PFSK-1 (cell line): ENCODE data around the gene PRRT2.

ENCODE experiments used
- FOXP2 ChIP-seq: optimal IDR thresholded peaks from 2 replicates; pipeline ENCODE3; 2011; ENCODE audit warnings: borderline replicate concordance, control low read depth, inconsistent platforms; ENCODE audit not compliant: insufficient read depth; ENCODE audit errors: extremely low read length, extremely low read depth
- POLR2AphosphoS5 ChIP-seq: IDR thresholded peaks from 2 replicates; pipeline ENCODE4 v1.6.1; 2012; ENCODE audit warnings: low read depth, mild to moderate bottlenecking, control low read depth, low read length, moderate library complexity
- REST ChIP-seq, 2 experiments: IDR thresholded peaks; 2 replicates each; pipeline versions ENCODE4 v1.6.1 to v1.8.0; 2011 to 2012; ENCODE audit warnings: low read depth in 2 of 2, low read length in 2 of 2, control low read depth in 1 of 2, inconsistent platforms in 1 of 2, mild to moderate bottlenecking in 1 of 2, moderate library complexity in 1 of 2; ENCODE audit not compliant: insufficient read depth in 1 of 2
- SIN3A ChIP-seq: IDR thresholded peaks from 2 replicates; pipeline ENCODE4 v1.6.1; 2012; ENCODE audit warnings: mild to moderate bottlenecking, low read length, moderate library complexity, borderline replicate concordance; ENCODE audit not compliant: insufficient read depth
- TAF1 ChIP-seq: IDR thresholded peaks from 2 replicates; pipeline ENCODE4 v1.6.1; 2012; ENCODE audit warnings: low read length, control low read depth, borderline replicate concordance; ENCODE audit not compliant: insufficient read depth

The PRRT2 gene

GRCh38 chr16:29806641-29807425, 5.2 kb upstream of the PRRT2 start:
- TF ChIP-seq SIN3A (peak; percentile 63; the same call in 1 of the 2 replicates), TAF1 (0 out of 2 replicates have a peak, but pooled peaks have one; percentile 62), POLR2AphosphoS5 (no peak), REST (IDR thresholded peaks at IDR 0.05; ENCODE audit: insufficient read depth in 1 of 2, low read depth in 2 of 2, low read length in 2 of 2) (no peak)

GRCh38 chr16:29807426-29808218, 4.4 kb upstream of the PRRT2 start:
- TF ChIP-seq REST (IDR thresholded peaks at IDR 0.05; ENCODE audit: insufficient read depth in 1 of 2, low read depth in 2 of 2, low read length in 2 of 2) (peak in 1 of 2 experiments; percentile 53; a peak in 1 of 4 replicates), SIN3A (peak; percentile 47; the same call in 1 of the 2 replicates), FOXP2 (no peak), POLR2AphosphoS5 (peak; percentile 78), TAF1 (no peak)

GRCh38 chr16:29808219-29808900, 3.6 kb upstream of the PRRT2 start:
- TF ChIP-seq SIN3A (no peak), TAF1 (no peak), REST (IDR thresholded peaks at IDR 0.05; ENCODE audit: insufficient read depth in 1 of 2, low read depth in 2 of 2, low read length in 2 of 2) (no peak), FOXP2 (no peak), POLR2AphosphoS5 (no peak; the same call in 1 of the 2 replicates)

- TF ChIP-seq FOXP2, result no peak
- no peak for TF ChIP-seq TAF1
- TF ChIP-seq SIN3A, result no peak
- TF ChIP-seq REST (IDR thresholded peaks at IDR 0.05; ENCODE audit: insufficient read depth in 1 of 2, low read depth in 2 of 2, low read length in 2 of 2), result no peak
- no peak for TF ChIP-seq POLR2AphosphoS5
Measured at GRCh38 chr16:29809031-29809747, 2.8 kb upstream of the PRRT2 start.
